Fibroblast of skin of right biceps (primary cell): Measurements from ENCODE around the gene THSD4.

Source experiments
- DNase-seq: peaks from one replicate; pipeline ENCODE4 v3.0.0-alpha.2; 2013

The THSD4 gene

DNA sequence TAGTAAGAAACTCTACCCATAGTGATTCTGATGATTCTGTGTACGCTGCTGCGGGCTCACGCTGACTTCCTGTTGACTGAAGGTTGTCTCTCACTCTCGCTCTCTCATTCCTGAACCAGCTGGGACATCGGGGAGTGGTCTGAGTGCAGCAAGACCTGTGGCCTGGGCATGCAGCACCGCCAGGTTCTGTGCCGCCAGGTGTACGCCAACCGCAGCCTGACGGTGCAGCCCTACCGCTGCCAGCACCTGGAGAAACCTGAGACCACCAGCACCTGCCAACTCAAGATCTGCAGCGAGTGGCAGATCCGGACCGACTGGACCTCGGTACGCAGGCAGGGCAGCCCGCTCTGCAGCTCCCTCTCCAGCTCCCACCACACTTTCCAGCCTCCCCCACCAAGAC, 631.4 kb downstream of the THSD4 start:
- no peak for DNase-seq

DNA sequence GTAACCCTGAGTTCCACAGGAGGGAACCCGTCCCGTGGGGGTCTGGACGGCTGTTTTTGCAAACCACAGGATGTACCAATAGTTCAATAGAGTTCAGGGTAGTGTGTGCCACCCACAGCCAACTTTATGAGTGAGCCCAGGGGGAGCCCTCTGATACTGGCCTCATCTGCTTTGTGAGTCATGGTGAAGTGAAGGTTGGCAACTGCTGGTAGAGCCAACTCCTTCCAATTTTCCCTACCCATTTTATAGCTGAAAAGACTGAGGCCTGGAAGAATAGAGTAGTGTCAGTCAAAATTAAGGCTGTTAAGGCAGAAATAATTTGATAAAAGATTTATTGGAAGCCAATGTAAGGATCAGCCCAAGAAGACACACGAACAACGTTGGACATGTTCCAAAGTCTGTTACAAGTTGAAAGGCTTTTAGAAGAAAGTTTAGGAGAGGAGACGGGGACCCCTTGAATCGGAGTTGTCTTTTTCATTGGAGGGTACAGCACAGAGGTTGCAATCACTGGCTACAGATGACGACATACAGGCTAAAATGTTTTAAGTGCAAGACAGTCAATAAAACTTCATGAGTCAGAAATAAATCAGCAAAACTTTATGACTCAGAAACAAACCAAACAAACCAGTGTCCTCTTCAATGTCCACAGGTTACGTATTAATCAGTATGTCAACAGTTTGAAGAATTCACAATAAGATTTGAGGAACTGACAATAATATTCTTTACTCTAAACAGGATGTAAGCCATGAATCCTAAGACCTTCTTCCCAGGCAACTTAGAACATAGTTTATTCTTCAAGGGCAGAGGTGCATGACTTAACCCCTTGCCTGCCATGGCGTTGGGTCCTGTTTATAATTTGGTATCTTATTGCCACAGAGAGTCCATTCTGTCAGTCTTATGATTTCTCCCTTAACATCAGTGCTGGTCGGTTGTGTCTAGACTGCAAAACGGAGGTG, 632.1 kb downstream of the THSD4 start:
- DNase-seq = peak; percentile 63

DNA sequence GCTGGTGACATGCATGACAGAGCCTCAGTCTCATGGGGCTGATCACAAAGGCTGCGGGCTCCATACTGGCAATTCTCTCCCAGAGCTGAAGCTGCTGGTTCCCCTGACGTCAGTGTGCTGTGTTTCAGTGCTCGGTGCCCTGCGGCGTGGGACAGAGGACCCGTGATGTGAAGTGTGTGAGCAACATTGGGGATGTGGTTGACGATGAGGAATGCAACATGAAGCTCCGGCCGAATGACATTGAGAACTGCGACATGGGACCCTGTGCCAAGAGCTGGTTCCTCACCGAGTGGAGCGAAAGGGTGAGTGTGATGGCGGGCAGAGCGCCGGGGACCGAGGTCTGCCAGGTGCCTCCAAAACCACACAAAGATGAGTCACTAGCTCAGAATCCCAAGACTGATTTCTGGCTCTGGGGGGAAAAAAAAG, 633.0 kb downstream of the THSD4 start:
- peak; percentile 32 for DNase-seq

DNA sequence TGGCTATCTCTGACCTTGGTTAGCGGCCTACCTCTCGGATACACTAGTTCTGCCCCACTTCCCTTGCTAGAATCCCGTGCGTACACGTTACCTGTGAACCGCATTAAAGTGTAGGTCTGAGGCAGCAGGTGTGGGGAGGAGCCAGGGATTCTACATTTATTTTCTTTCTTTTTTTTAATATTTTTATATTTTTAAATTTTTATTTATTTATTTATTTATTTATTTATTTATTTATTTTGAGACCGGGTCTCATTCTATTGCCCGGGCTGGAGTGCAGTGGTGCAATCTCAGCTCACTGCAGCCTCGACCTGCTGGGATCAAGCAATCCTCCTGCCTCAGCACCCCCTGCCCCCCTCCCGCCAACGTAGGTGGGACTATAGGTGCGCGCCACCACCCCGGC, 634.2 kb downstream of the THSD4 start:
- DNase-seq = no peak

DNA sequence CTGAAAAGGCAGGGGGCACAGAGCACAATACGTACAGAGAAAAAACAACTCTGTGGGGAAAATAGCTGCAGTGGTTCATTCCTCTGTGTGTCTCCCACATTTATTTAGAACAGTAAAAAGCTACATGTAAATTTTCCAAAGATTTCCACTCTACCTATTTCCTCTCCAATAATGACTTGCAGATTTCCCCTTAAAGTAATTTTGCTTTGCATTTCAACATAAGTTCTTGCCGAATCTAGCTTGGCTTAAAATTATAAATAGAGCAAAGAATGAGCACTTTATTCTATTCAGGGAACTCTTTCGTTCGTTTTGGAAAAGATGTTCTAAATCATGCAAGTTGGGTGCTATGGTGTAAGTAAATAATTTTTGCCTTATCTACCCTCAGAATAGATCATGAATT, 636.9 kb downstream of the THSD4 start:
- no peak for DNase-seq

DNA sequence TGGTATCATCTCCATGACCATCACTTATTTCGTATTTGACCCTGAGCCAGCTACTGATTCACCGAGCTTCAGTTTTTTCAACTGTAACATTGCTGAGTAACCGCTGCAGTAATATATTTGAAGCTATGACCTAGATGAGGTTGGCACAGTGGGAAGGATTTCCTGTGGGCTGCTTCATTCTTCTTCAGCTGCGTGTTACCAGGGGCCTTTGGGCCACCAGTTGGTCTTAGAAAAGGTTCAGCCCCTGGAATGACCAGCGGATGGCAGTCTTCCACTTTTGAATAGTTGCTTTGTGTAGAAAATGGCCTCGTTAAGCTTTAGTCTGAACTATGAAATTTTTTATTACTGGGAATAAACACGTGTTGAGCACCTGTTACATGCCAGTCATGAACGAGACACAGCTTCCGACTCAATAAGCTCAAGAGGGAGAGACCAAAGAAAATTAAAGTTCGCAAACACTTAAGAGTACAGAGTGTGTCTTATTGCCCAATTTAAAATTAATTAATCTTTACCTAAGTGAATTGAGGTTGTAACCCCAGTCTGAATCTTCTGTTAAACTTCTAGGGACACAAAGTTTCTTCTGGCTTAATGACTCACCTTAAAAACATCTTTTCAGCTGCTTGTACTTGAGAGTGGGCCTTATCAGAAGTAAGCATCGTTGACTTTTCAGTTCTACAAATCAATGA, 637.5 kb downstream of the THSD4 start:
- peak; percentile 90 for DNase-seq

DNA sequence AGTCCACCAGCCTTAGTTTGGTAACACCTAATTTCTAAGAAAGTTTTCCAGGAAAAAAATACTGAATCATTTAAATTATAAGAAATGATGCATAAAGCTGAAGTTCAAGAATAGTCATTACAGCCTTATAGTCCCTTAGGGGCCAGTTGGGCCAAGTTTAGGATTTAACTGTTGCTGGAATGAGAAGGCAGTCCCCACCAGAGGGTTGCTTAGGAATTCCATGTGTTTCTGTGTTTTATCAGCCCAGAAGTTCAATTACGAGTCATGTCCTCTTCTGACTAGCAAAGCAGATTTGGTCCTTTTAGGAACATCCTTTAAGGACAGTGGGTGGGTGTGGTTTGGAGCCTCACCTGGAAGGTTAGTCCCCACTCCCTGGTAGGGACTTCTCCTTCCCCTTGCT, 638.1 kb downstream of the THSD4 start:
- DNase-seq = peak; percentile 62

DNA sequence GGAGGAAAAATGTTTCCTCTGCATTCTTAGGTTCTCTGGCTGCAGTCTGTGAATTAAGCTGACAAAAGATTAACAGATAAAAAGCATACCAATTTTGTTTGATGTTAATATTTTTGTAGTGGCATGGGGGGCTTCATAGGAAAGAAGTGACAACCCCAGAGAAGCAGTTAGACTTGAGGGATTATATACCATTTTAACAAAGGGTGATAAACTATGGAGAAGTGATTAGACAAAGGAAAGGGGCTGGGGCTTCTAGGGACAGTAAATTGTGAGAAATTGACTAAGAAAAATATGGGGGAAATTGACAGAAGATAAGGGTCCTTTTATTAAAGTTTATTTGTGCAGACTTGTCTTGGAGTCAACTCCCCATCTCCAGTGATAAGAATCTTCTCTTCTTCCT, 639.4 kb downstream of the THSD4 start:
- DNase-seq = no peak

DNA sequence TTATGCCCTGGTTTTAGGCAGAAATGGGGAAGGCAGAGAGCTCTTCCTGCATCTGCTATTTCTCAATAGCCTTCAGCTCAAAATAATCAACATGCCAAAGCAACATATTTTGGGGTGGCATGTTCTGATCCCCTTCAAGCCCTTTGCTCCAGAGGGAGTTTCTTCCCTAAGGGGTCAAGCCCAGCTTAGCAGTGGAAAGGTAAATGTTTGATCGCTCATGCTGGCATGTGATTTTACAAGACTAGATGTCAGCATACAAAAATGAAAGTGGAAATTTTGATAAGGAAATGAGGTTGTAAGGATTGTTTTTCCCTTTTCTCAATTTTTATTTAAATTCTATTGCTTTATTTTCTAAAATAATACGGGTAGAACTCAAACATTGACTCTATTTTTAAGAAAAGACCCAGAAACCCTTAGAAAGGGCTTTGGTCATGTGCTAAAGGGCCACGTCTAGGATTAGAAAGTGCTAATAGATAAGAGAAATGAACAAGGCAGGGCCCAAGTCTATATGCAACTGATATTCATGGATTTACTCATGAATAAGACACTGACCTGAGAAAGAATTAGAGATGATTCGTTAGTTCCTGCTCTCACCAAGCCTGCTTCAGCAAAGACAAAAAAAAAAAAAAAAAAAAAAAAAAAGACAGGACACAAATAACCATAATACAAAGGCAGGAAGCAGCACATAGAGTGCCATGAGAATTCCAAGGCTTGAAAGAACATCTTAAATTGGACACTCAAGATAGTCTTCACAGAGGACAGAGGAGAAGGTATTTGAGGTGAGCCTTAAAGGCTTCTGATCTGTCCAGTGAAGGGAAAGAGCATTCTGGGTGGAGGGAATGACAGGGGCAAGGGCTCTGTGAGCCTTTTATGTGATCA, 640.1 kb downstream of the THSD4 start:
- no peak for DNase-seq

DNA sequence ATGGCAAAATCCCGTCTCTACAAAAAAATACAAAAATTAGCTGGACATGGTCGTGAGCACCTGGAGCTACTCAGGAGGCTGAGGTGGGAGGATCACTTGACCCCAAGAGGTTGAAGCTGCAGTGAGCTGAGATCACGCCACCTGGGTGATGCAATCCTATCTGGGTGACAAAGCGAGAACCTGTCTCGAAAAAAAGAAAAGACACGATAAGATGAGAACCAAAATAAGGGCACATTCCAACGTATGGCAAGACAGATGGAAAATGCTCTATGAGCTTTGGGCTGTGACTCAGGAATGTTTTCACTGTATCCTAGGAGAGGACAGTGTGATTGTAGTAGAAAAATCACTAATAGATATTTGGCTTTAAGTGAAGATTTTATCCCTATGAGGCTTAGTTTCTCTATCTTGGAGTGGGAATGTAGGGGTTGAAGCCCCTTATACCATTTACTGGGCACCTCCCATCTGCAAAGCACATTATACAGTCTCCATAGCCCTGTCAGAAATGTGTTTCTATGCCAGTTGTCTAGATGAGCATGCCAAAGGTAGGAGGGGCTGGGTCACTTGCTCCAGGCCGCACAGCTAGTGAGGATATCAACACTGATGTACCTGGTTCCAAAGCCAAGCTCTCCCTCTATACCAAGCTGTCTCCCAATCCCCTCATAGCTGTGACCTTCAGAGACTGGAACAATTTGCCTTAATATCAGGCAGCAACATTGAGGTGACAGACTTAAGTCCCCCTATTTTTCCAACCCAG, 641.5 kb downstream of the THSD4 start:
- DNase-seq = no peak

DNA sequence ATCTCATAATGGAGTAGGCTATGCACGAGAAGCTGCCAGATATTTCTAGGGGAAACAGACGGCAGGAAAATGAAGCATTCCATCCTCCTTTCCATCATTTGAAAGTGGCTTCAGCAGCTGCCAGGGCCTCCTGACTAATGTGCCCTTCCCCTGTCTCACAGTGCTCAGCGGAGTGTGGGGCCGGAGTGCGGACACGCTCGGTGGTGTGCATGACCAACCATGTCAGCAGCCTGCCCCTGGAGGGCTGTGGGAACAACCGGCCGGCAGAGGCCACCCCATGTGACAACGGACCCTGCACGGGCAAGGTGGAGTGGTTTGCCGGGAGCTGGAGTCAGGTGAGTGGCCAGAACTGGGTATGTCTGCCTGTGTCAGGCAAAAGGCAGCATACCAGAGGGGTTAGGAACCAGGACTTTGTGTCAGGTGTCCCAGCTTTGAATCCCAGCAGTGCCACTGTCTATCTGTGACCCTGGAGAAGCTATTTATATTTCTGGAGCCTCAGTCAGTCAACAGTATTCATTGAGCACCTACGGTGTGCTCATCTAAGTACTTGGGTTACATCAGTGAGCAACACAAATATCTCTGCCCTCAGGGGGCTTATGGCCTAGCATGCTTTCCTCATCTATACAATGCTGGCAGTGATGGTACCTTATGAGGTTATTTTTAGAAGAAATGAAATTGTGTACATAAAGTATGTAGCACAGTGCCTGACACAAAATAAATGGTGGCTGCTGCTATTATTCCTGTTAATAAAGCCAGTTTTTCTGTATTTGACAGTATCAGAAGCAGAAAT, 642.7 kb downstream of the THSD4 start:
- DNase-seq = no peak

DNA sequence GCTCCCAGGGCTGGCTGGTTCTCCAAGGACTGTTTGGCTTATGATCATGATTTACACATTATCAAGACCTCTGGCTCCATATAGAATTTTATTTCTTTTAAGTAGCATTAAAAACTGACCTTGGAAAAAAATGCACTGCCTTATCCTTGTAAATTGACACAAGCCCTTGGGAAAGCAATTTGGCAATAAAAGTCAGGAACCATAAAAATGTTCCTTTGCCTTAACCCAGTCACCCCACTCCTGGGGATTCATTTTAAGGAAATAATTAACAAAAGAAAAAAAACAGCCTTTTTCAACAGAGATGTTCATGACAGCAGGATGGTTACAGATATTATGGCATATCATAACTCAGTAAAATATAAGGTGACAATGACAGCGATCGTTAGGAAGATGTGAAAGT, 643.4 kb downstream of the THSD4 start:
- no peak for DNase-seq

DNA sequence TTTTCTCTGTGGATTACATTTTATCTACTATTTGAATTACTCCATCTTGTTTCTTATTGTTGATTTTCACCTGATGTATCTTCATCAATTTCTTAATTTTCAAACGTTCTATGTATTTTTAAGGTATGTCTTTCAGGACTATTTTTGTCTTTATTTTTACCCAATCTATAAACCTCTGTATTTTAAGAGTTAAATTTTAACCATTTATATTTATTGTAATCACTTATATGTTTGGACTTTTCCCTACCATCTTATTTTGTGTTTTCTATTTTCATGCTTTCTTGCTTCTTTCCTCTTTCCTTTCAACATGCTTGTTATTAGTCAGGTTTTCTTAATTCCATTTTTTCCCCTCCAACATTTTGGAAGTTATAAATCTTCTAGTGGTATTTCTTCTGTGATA, 645.6 kb downstream of the THSD4 start:
- DNase-seq = no peak

DNA sequence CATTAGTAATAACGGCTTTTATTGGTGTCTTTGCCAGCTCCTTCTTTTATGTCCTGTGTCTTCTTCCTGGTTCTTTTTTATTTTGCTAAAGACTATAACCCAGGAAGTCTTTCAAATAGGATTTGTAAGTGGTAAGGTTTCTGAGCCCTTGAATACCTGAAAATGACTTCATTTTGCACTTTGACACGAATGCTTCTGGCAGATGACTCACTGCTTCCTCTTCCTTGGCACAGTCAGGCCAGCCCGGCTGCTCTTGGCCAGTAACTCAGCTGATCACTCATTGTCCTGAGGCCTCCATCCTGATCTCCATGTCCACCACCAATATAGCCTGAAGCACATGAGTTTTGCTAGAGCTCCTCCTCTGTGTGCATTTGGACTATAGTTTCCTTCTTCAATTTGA, 646.4 kb downstream of the THSD4 start:
- DNase-seq = peak; percentile 59

DNA sequence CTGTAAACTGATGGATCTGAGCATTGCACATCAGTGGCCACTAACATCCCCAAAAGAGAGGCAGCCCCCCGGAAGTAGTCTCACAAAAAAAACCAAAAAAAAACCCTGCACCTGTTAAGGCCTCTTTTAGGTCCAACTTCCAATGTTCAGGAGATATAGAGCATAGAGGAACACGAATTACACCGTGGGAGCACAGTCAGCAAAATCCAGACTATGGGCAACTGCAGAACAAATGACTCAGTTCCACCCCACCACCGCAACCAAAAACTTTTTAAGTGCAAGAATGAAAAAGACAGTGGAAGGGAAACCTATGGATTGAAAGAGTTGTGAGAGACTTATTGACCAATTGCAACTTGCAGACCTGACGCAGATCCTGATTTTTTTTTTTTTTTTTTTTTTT, 652.9 kb downstream of the THSD4 start:
- no peak for DNase-seq

DNA sequence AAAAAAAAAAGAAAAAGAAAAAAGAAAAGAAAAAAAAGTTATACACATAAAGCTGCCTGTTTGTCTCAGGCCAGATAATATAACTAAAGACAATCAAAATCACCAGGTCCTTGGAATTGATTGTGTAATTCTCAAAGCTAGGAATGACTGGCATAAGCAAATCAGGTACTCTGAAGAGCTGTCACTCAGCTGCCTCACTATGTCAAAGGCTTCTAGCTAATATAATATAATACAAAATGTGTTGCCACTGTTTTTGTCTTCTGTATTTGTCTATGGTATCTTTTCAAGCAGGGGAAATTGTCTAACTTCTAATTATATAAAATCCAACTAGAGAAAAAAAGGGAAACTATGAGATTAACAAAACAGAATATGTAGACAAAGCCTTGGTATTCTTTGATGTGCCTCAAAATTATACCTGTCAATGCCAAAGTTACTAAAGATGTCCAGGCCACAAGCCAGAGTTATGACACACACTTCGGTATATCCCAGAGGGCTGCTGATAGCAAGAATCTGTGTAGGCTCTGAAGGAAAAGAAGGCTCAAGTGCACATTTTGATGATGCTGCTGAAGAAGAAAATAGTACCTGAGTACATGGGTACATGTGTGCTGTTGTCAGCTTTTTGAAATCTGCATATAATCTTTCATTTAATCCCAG, 658.1 kb downstream of the THSD4 start:
- no peak for DNase-seq

DNA sequence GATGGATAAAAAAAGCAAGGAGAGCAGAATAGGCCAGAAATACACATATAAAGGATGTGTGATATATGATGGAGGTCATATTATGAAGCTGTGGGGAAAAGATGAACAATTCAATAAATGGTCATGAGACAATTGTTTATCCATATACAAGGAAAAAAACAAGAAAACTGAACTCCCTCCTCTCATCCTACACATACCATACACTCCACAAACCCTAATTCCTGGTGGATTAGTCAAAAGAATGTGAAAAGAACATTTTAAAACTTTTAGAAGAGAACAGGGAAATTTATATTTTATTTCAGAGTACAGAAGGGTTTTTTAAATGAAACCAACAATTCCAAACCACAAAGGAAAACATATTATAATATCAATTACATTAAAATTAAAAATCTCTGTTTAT, 660.6 kb downstream of the THSD4 start:
- peak; percentile 52 for DNase-seq

DNA sequence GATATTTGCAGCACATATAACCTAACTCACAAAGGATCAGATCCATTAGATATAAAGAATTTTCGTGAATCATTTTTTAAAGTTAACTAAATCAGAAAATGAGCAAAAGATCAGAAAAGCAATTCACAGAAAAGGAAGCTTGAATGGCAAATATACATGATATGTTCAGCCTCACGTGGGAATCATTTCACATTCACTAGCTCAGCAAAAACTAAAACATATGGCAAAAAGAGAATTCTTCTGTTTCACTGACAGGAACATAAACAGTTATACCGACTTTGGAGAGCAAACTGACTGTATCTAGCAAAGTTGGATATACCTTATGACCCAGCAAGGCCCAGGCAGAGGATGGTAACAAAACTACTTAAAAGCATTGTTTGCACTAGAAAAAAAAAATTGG, 661.0 kb downstream of the THSD4 start:
- DNase-seq = no peak

DNA sequence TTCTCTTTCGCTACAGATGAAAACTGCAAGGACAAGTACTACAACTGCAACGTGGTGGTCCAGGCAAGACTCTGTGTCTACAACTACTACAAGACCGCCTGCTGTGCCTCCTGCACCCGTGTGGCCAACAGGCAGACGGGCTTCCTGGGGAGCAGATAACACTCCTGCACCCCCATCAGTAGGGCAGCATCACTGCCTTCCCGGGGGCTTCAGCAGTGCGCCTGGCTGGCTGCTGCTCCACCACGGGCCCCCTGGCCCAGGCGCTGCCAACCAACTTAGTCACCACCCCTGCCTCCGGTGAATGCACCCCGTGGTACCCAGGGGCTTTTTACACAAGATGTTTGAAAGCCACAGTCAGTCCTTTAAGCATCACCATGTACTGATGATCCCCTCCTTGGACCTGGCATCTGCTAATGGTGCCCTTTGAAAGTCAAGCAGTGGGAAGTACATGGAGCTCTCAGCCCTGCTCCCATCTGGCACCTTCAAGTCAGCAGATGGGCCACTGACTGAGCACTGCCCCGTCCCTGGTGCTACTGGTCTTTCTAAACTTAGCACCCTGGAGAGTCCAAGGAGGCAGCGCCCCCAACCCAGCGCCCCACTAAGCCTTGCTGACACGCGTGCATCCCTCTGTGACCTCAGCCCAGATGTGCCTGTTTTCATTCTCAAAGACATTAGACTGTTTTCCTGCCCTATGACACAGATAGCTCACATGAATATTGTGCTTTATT, 662.1 kb downstream of the THSD4 start:
- DNase-seq = no peak

DNA sequence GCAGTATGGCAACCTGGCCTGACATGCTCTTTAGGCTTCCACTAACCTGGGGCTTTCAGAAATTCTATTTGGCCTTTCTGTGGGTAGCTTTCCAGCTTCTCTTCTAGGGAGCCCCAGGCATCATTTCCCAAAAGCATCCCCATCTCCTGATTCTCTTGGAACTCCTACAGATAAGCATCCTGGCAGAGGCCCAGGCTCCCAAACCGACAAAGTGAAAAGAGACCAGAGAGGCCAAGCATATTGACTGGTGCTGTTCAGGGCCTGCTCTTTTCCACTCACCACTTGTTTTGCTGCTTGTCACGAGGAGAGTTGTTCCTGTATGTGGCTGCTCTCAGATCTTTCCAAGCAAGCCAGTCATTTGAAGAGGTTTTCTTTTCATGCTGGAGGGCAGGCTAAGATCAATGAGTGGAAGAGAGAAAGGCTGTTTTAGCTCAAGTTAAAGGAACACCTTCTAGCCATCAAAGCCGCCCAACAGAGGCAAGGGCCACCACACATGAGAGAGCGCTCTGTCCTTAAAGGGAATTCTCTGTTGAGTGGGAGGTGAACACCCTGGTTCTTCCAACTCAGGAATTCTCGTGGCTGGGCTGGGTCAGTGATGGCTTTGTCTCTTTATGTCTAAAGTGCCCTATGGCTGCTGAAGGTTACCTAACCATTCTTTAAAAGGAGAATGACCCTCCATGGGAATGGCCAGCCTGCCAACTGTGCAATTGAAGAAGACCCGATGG, 664.0 kb downstream of the THSD4 start:
- no peak for DNase-seq
